SK-N-SH (cell line): ENCODE measurements around the gene LRRC37B. TPM values are rescaled to one million over a fixed set of nuclear protein-coding genes. Genes with fewer than 3 reads are reported as not detected.

Source experiments
- CTCF ChIA-PET: fragments of 300-600, 350-600 bp; formaldehyde crosslinking; extraction: SDS; loops from one replicate; lab custom pipeline; 2021; lab: Yijun Ruan, JAX
- POLR2A ChIA-PET: fragments of 350-600 bp; sonication (Branson Sonifier 250); formaldehyde crosslinking; extraction: SDS; loops from one replicate; lab custom pipeline; 2020; ENCODE audit warnings: antibody characterized with exemption, inconsistent platforms; lab: Yijun Ruan, JAX
- DNase-seq: peaks from one replicate; pipeline ENCODE4 v3.0.0; 2012
- H2AFZ ChIP-seq: fragments of 200-600 bp; sonication (generic); 2 replicates; pipeline ENCODE4 v1.8.1; 2016; ENCODE audit warnings: antibody characterized with exemption, mild to moderate bottlenecking, low read depth
- H3F3A ChIP-seq: fragments of 200-600 bp; sonication (generic); replicated peaks from 2 replicates; pipeline ENCODE3; 2016; ENCODE audit warnings: antibody characterized with exemption, mild to moderate bottlenecking; ENCODE audit not compliant: insufficient read depth
- H3K27ac ChIP-seq, 2 experiments: fragments of 200-500 bp in 1 of 2; fragments of 200-600 bp in 1 of 2; sonication (Bioruptor generic) in 1 of 2; sonication (generic), shearing (Covaris generic) in 1 of 2; 2 replicates each; pipeline versions ENCODE4 v1.5.1 to v1.6.1; 2014 to 2016; ENCODE audit warnings: low read depth in 2 of 2, inconsistent platforms in 1 of 2, low read length in 1 of 2, mild to moderate bottlenecking in 1 of 2, mixed read lengths in 1 of 2
- H3K27me3 ChIP-seq: fragments of 200-600 bp; sonication (generic), shearing (Covaris generic); 2 replicates; pipeline ENCODE4 v1.6.1; 2016; ENCODE audit warnings: mixed run types; ENCODE audit not compliant: insufficient read depth
- H3K36me3 ChIP-seq, 2 experiments: fragments of 200-500 bp in 1 of 2; fragments of 200-600 bp in 1 of 2; sonication (Bioruptor generic) in 1 of 2; sonication (generic) in 1 of 2; replicated peaks in 1 of 2; 2 replicates each; pipeline versions ENCODE3 to v1.5.1; 2014 to 2016; ENCODE audit warnings: low read length in 1 of 2, mild to moderate bottlenecking in 1 of 2; ENCODE audit not compliant: insufficient read depth in 2 of 2, control insufficient read depth in 1 of 2
- H3K4me1 ChIP-seq, 2 experiments: fragments of 200-500 bp in 1 of 2; fragments of 200-600 bp in 1 of 2; sonication (Bioruptor generic) in 1 of 2; sonication (generic), shearing (Covaris generic) in 1 of 2; 2 replicates each; pipeline versions ENCODE4 v1.5.1 to v1.6.1; 2014 to 2016; ENCODE audit warnings: low read depth in 1 of 2, low read length in 1 of 2, mixed run types in 1 of 2; ENCODE audit not compliant: insufficient read depth in 2 of 2, control insufficient read depth in 1 of 2
- H3K4me2 ChIP-seq: fragments of 200-600 bp; sonication (generic), shearing (Covaris generic); 2 replicates; pipeline ENCODE4 v1.6.1; 2017; ENCODE audit warnings: mixed run types
- H3K4me3 ChIP-seq, 2 experiments: fragments of 200-500 bp in 1 of 2; fragments of 200-600 bp in 1 of 2; sonication (Bioruptor generic) in 1 of 2; sonication (generic), shearing (Covaris generic) in 1 of 2; 2 replicates each; pipeline versions ENCODE4 v1.5.1 to v1.8.1; 2014 to 2016; ENCODE audit warnings: low read depth in 2 of 2, inconsistent platforms in 1 of 2, low read length in 1 of 2, mild to moderate bottlenecking in 1 of 2, mixed read lengths in 1 of 2, moderate library complexity in 1 of 2
- H3K79me2 ChIP-seq: fragments of 200-600 bp; sonication (generic); 2 replicates; pipeline ENCODE4 v1.8.1; 2017; ENCODE audit warnings: mild to moderate bottlenecking; ENCODE audit not compliant: insufficient read depth
- H3K9ac ChIP-seq: fragments of 200-600 bp; sonication (generic); 2 replicates; pipeline ENCODE4 v1.6.1; 2017; ENCODE audit warnings: mixed run types
- H3K9me2 ChIP-seq: fragments of 200-600 bp; sonication (generic); 2 replicates; pipeline ENCODE4 v1.6.1; 2017; ENCODE audit warnings: mixed run types
- H3K9me3 ChIP-seq: fragments of 200-600 bp; sonication (generic); 2 replicates; pipeline ENCODE4 v1.6.1; 2017; ENCODE audit warnings: mixed run types, mild to moderate bottlenecking, moderate library complexity
- H4K20me1 ChIP-seq: fragments of 200-600 bp; sonication (generic); 2 replicates; pipeline ENCODE4 v1.6.1; 2017; ENCODE audit warnings: mild to moderate bottlenecking, mixed run types; ENCODE audit not compliant: insufficient read depth
- EZH2phosphoT487 ChIP-seq: fragments of 200-600 bp; sonication (generic); IDR thresholded peaks from 2 replicates; pipeline ENCODE4 v1.6.1; 2017; ENCODE audit warnings: low read depth, mixed run types, mild to moderate bottlenecking, antibody characterized with exemption, moderate library complexity, borderline replicate concordance
- FOSL2 ChIP-seq: IDR thresholded peaks from 2 replicates; pipeline ENCODE4 v1.4.0; 2012; ENCODE audit warnings: low read depth, mild to moderate bottlenecking, moderate library complexity, borderline replicate concordance
- FOXJ3 ChIP-seq: sonication (generic); formaldehyde crosslinking; IDR thresholded peaks from 2 replicates; pipeline ENCODE4 v1.5.1; 2020; ENCODE audit warnings: mild to moderate bottlenecking, missing genetic modification reagents
- FOXM1 ChIP-seq: IDR thresholded peaks from 2 replicates; pipeline ENCODE4 v1.4.0; 2012; ENCODE audit warnings: low read depth, mild to moderate bottlenecking
- GABPA ChIP-seq: IDR thresholded peaks from 2 replicates; pipeline ENCODE4 v1.4.0; 2012; ENCODE audit warnings: low read depth, mild to moderate bottlenecking
- GATA2 ChIP-seq: sonication (generic); formaldehyde crosslinking; IDR thresholded peaks from 2 replicates; pipeline ENCODE4 v1.5.0; 2020; ENCODE audit warnings: mild to moderate bottlenecking, missing genetic modification reagents
- IRF3 ChIP-seq: fragments of 150-350 bp; IDR thresholded peaks from 2 replicates; pipeline ENCODE4 v1.6.1; 2016; ENCODE audit warnings: mild to moderate bottlenecking, low read depth, low read length
- JUND ChIP-seq: IDR thresholded peaks from 2 replicates; pipeline ENCODE4 v1.4.0; 2012
- NFIC ChIP-seq: IDR thresholded peaks from 2 replicates; pipeline ENCODE4 v1.4.0; 2012; ENCODE audit warnings: borderline replicate concordance
- NRF1 ChIP-seq: IDR thresholded peaks from 2 replicates; pipeline ENCODE4 v1.6.1; 2012; ENCODE audit warnings: low read depth, mild to moderate bottlenecking, low read length
- POLR2AphosphoS5 ChIP-seq: IDR thresholded peaks from 2 replicates; pipeline ENCODE4 v1.6.1; 2012; ENCODE audit warnings: low read depth, low read length
- RAD21 ChIP-seq: IDR thresholded peaks from 2 replicates; pipeline ENCODE4 v1.6.1; 2012; ENCODE audit warnings: mild to moderate bottlenecking, low read length
- RFX5 ChIP-seq: IDR thresholded peaks from 2 replicates; pipeline ENCODE4 v1.6.1; 2012; ENCODE audit warnings: mild to moderate bottlenecking, improper control_type of control experiment, low read length
- TAF1 ChIP-seq: IDR thresholded peaks from 2 replicates; pipeline ENCODE4 v1.6.1; 2012; ENCODE audit warnings: low read depth, mild to moderate bottlenecking, low read length, moderate library complexity, borderline replicate concordance
- USF2 ChIP-seq: fragments of 150-350 bp; IDR thresholded peaks from 2 replicates; pipeline ENCODE4 v1.6.1; 2017; ENCODE audit warnings: antibody characterized with exemption, low read length, low read depth, borderline replicate concordance
- WGBS: methylation state at CpG from one replicate; pipeline ENCODE4 v1.1.6; 2017; ENCODE audit warnings: low lambda C conversion rate; 5-methylcytosine and 5-hydroxymethylcytosine counted together
- polyA plus RNA-seq, 3 experiments: library from polyadenylated mRNA; depleted of rRNA; stranded (reverse); fragments of >200 nt; gene quantifications; 2 replicates each; pipeline ENCODE4 v1.2.3, GENCODE V29; 2012
- TF ChIP-seq, protein P1 (sequence below): fragments of 200-600 bp; sonication (generic); IDR thresholded peaks from 2 replicates; pipeline ENCODE4 v1.6.1; 2017; ENCODE audit warnings: antibody characterized with exemption, mild to moderate bottlenecking, moderate library complexity
- TF ChIP-seq, protein P2 (sequence below): IDR thresholded peaks from 2 replicates; pipeline ENCODE4 v1.4.0; 2012; ENCODE audit warnings: low read depth, borderline replicate concordance
- TF ChIP-seq, protein P3 (sequence below): IDR thresholded peaks from 2 replicates; pipeline ENCODE4; 2012

Gene LRRC37B
- polyA plus RNA-seq, 1 of the 3 experiments (the other 2 are of a cell fraction): 9.3 TPM

DNA sequence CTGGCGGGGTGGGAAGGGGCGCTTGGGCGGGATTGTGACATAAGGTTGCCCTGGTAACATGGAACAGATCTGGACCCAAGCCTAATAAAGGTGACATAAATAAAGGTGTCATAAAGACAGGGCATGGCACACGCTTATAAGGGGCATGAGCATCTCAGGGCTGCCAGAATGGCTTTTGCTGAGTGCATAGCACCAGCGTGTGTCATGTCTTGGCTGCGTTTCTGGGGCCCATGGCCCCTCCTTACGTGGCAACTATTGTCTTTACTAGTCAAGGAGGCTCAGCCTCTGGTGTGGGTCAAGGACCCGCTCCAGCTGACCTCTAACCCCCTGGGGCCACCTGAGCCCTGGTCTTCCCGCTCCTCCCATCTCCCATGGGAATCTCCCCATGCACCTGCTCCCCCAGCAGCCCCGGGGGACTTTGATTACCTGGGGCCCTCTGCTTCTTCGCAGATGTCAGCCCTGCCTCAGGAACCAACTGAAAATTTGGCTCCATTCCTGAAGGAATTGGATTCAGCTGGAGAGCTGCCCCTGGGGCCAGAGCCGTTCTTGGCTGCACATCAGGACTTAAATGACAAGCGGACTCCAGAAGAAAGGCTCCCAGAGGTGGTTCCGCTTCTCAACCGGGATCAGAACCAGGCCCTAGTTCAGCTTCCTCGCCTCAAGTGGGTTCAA, 13.9 kb downstream of the LRRC37B start:
- no peak overlapping the region for H3K27ac ChIP-seq

GRCh38 chr17:32021615-32021955, 14.4 kb downstream of the LRRC37B start:
- WGBS: 93% methylated on average over 5 of the region's 7 CpGs
- no peaks in the 10 kb centered on the region for H4K20me1 ChIP-seq
- no peaks in the 10 kb centered on the region for H3K4me1 ChIP-seq
- H3K9me2 ChIP-seq: no peaks in the 10 kb centered on the region
- no peak overlapping the region for H3K27ac ChIP-seq
- no peak for DNase-seq
- H3K9me3 ChIP-seq: no peaks in the 10 kb centered on the region
- H2AFZ ChIP-seq: no peak overlapping the region
- H3K27me3 ChIP-seq: no peaks in the 10 kb centered on the region
- H3K9ac ChIP-seq: no peak overlapping the region
- peaks cover 2 to 7% of the 10 kb centered on the region in 2 experiments for H3K36me3 ChIP-seq
- no peak overlapping the region for H3K4me2 ChIP-seq
- POLR2A ChIA-PET: no interaction called here
- H3F3A ChIP-seq: no peaks in the 10 kb centered on the region
- peaks cover 34% of the 10 kb centered on the region for H3K79me2 ChIP-seq
- H3K4me3 ChIP-seq: no peak overlapping the region
- CTCF ChIA-PET: interaction anchor here (0.6 to 1.0 kb wide), 2 partner anchors 14 to 199 kb away, joined by 3 read pairs; partner anchors contain the start of gene LRRC37B
- TF ChIP-seq, protein P1, sequence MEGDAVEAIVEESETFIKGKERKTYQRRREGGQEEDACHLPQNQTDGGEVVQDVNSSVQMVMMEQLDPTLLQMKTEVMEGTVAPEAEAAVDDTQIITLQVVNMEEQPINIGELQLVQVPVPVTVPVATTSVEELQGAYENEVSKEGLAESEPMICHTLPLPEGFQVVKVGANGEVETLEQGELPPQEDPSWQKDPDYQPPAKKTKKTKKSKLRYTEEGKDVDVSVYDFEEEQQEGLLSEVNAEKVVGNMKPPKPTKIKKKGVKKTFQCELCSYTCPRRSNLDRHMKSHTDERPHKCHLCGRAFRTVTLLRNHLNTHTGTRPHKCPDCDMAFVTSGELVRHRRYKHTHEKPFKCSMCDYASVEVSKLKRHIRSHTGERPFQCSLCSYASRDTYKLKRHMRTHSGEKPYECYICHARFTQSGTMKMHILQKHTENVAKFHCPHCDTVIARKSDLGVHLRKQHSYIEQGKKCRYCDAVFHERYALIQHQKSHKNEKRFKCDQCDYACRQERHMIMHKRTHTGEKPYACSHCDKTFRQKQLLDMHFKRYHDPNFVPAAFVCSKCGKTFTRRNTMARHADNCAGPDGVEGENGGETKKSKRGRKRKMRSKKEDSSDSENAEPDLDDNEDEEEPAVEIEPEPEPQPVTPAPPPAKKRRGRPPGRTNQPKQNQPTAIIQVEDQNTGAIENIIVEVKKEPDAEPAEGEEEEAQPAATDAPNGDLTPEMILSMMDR: no peak
- TF ChIP-seq EZH2phosphoT487 (no peak), NFIC (no peak), IRF3 (no peak), USF2 (no peak), RAD21 (no peak), TAF1 (no peak), RFX5 (no peak)
- TF ChIP-seq, protein P2, sequence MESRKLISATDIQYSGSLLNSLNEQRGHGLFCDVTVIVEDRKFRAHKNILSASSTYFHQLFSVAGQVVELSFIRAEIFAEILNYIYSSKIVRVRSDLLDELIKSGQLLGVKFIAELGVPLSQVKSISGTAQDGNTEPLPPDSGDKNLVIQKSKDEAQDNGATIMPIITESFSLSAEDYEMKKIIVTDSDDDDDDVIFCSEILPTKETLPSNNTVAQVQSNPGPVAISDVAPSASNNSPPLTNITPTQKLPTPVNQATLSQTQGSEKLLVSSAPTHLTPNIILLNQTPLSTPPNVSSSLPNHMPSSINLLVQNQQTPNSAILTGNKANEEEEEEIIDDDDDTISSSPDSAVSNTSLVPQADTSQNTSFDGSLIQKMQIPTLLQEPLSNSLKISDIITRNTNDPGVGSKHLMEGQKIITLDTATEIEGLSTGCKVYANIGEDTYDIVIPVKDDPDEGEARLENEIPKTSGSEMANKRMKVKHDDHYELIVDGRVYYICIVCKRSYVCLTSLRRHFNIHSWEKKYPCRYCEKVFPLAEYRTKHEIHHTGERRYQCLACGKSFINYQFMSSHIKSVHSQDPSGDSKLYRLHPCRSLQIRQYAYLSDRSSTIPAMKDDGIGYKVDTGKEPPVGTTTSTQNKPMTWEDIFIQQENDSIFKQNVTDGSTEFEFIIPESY: no peak

More for the DNA sequence above, 13.9 kb downstream of the LRRC37B start:
- H3K36me3 ChIP-seq: peaks cover 2 to 7% of the 10 kb centered on the region in 2 experiments
- H3K4me2 ChIP-seq: no peak overlapping the region
- no peak overlapping the region for H3K9ac ChIP-seq
- H4K20me1 ChIP-seq: no peaks in the 10 kb centered on the region
- H3K9me3 ChIP-seq: no peaks in the 10 kb centered on the region
- ChIA-PET CTCF (interaction anchor here (0.6 to 1.0 kb wide), 2 partner anchors 14 to 199 kb away, joined by 3 read pairs; partner anchors contain the start of gene LRRC37B), POLR2A (no interaction called here)
- TF ChIP-seq, protein P1: no peak
- TF ChIP-seq, protein P3, sequence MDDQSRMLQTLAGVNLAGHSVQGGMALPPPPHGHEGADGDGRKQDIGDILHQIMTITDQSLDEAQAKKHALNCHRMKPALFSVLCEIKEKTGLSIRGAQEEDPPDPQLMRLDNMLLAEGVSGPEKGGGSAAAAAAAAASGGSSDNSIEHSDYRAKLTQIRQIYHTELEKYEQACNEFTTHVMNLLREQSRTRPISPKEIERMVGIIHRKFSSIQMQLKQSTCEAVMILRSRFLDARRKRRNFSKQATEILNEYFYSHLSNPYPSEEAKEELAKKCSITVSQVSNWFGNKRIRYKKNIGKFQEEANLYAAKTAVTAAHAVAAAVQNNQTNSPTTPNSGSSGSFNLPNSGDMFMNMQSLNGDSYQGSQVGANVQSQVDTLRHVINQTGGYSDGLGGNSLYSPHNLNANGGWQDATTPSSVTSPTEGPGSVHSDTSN: no peak
- TF ChIP-seq FOXJ3 (CRISPR knock-in tag): no peak
- no peak for TF ChIP-seq POLR2AphosphoS5
- TF ChIP-seq FOXM1: no peak
- no peak for TF ChIP-seq FOSL2
- no peak for TF ChIP-seq NRF1
- no peak for TF ChIP-seq GABPA
- TF ChIP-seq GATA2 (CRISPR knock-in tag): no peak
- no peak for TF ChIP-seq JUND
- TF ChIP-seq EZH2phosphoT487: no peak
- TF ChIP-seq, all 33 proteins: peak for 0
- Histone ChIP-seq H3K79me2 (peaks cover 38% of the 10 kb centered on the region), H3K27me3 (no peaks in the 10 kb centered on the region), H3K4me1 (no peaks in the 10 kb centered on the region), H3F3A (no peaks in the 10 kb centered on the region), H2AFZ (no peak overlapping the region), H3K4me3 (no peak overlapping the region), H3K9me2 (no peaks in the 10 kb centered on the region)
- DNase-seq: no peak
- WGBS: 90% methylated on average over 16 of the region's 16 CpGs
